ENCODE results near the gene ULK4. TPM values are rescaled to one million over a fixed set of nuclear protein-coding genes. Genes with fewer than 3 reads are reported as not detected.
A peak's percentile ranks its signal among the peaks of the same experiment; 100 is the strongest.
"Not testable (repeated sequence)": the region's sequence is repeated elsewhere in the genome, so short reads cannot be mapped to it uniquely, and the experiment has no call there.

Gene ULK4
- total and polyA plus RNA-seq, 12 donors = 1.6 to 24.5 (median 6.9) TPM

DNA sequence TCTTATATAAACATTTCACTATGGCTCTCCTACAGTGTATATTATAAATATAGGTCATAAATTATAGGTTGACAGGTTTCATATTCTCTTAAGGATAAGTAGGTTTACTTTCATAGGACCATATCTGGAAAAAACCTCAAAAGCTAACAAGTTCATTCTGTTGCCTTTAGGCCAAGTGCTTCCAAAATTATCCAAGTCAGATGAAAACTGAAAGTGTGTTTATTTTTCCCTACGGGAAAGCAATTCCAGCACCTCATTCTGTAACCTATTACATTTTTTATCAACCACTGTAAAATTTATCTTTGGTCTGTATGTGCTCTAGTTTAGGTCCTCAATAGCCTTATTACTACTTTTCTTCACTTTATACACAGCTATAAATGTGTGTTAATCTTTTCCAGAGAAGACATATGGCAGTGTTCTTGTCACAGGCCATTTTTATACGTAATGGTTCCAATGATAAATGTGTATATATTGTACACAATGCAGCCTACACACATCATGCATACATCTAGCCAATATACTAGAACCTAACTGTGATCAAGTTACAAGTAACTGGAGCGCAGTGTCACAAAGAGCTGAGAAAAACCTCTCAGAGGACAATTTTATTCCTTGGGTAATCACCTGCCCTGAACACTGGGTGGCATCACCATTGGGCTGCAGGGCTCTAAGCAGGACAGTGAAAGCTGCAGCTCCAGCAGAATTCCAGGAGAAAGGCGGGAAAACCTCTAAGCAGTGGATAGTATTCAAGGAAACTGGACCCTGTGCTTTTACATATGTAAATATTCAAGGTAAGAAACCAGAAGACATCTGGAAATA, 511.3 kb downstream of the ULK4 start:
- Histone ChIP-seq H3K4me3 (no peak overlapping the region), H3K9me3 (replicated peaks in 1 of 3) (no peaks in the 10 kb centered on the region), H3K27me3 (no peaks in the 10 kb centered on the region), H3K27ac (no peak overlapping the region), H3K36me3 (replicated peaks in 1 of 2) (no peaks in the 10 kb centered on the region), H3K4me1 (replicated peaks in 1 of 2) (no peaks in the 10 kb centered on the region)
- intact Hi-C loops (cut with DNase I) = no loop called here
- TF ChIP-seq, protein P1, sequence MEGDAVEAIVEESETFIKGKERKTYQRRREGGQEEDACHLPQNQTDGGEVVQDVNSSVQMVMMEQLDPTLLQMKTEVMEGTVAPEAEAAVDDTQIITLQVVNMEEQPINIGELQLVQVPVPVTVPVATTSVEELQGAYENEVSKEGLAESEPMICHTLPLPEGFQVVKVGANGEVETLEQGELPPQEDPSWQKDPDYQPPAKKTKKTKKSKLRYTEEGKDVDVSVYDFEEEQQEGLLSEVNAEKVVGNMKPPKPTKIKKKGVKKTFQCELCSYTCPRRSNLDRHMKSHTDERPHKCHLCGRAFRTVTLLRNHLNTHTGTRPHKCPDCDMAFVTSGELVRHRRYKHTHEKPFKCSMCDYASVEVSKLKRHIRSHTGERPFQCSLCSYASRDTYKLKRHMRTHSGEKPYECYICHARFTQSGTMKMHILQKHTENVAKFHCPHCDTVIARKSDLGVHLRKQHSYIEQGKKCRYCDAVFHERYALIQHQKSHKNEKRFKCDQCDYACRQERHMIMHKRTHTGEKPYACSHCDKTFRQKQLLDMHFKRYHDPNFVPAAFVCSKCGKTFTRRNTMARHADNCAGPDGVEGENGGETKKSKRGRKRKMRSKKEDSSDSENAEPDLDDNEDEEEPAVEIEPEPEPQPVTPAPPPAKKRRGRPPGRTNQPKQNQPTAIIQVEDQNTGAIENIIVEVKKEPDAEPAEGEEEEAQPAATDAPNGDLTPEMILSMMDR (IDR thresholded peaks at IDR 0.05) = peak in 1 of 6 experiments; percentile 5
- TF ChIP-seq POLR2A (IDR thresholded peaks at IDR 0.05) = no peak
- WGBS, 4 donors = 89 to 93% (median 90%) methylated on average over 4 of the region's 4 CpGs
- DNase-seq = no peak

DNA sequence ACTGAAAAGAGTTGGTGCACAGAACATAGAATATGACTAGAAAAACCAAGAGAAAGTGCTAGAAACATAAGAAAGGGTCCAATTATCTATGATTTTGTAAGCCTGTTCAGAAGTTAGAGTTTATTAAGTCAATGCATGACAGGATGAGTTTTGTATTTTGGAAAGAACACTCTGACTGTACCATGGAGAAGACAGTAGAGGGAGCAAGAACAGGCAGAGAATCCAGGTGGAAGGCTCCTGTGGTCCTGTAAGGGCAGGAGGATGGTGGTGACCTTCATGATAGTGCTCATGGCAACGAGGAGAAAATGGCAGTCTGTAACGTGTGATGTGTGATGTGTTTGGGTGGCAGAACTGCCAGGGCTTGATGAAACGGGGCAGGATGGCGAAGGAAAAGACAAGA, 513.5 kb downstream of the ULK4 start:
- no peak for DNase-seq
- Histone ChIP-seq H3K36me3 (replicated peaks in 1 of 2) (no peaks in the 10 kb centered on the region), H3K4me1 (replicated peaks in 1 of 2) (no peaks in the 10 kb centered on the region), H3K27me3 (no peaks in the 10 kb centered on the region), H3K9me3 (replicated peaks in 1 of 3) (no peaks in the 10 kb centered on the region), H3K4me3 (no peak overlapping the region), H3K27ac (no peak overlapping the region)
- WGBS, 4 donors = 67 to 89% (median 83%) methylated on average over 4 of the region's 4 CpGs
- TF ChIP-seq, protein P1 (IDR thresholded peaks at IDR 0.05) = no peak
- no peak for TF ChIP-seq POLR2A (IDR thresholded peaks at IDR 0.05)
- intact Hi-C loops (cut with DNase I) = no loop called here

DNA sequence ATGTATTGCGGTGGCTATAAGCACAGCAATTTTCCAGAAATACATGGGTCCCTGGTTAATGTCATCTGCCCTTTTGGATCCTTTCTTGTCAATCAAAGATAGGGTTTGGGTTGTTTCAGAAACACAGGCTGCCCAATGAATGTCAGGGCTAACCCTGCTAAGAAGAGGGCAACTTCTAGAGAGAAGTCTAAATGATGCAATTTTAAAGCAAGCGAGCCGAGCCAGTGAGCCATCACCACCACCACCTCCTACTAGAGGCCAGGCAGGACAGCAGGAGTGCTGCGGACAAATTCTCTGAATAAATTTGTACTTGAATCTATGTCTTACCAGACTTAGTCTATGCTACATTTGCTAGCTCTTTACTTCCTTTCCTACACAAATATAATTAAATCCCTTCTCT, 514.2 kb downstream of the ULK4 start:
- TF ChIP-seq POLR2A (IDR thresholded peaks at IDR 0.05) = no peak
- TF ChIP-seq, protein P1 (IDR thresholded peaks at IDR 0.05) = no peak
- Histone ChIP-seq H3K4me1 (replicated peaks in 1 of 2) (no peaks in the 10 kb centered on the region), H3K9me3 (replicated peaks in 1 of 3) (no peaks in the 10 kb centered on the region), H3K36me3 (replicated peaks in 1 of 2) (no peaks in the 10 kb centered on the region), H3K27me3 (no peaks in the 10 kb centered on the region), H3K4me3 (no peak overlapping the region), H3K27ac (no peak overlapping the region)
- intact Hi-C loops (cut with DNase I) = no loop called here
- 95 to 98% (median 98%) methylated on average over 4 of the region's 4 CpGs for WGBS, 4 donors
- no peak for DNase-seq

DNA sequence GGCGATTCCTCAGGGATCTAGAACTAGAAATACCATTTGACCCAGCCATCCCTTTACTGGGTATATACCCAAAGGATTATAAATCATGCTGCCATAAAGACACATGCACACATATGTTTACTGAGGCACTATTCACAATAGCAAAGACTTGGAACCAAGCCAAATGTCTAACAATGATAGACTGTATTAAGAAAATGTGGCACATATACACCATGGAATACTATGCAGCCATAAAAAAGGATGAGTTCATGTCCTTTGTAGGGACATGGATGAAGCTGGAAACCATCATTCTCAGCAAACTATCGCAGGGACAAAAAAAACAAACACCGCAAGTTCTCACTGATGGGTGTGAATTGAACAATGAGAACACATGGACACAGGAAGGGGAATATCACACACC, 515.6 kb downstream of the ULK4 start:
- H3K4me3 ChIP-seq; H3K27me3 ChIP-seq; H3K9me3 ChIP-seq (replicated peaks in 1 of 3); H3K4me1 ChIP-seq (replicated peaks in 1 of 2); H3K36me3 ChIP-seq (replicated peaks in 1 of 2); H3K27ac ChIP-seq; intact Hi-C loops (cut with DNase I); DNase-seq: not testable (repeated sequence)
- 86 to 99% (median 97%) methylated on average over 3 of the region's 3 CpGs for WGBS, 4 donors

DNA sequence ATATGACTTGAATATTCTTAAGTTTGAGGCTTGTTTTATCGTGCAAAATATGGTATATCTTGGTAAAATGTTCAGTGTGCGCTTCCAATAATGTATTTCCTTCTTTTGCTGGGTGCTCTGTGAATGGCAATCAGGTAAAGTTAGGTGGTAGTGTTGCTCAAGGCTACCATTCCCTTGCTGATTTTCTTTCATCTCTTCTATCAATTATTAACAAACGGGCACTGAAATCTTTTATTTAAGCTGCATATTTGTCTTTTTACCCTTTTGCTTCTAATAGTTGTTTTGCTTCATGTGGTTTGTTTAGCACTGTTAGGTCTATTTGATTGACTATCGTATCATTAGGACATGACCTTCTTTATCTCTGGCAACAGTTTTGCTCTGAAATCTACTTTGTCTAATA, 520.3 kb downstream of the ULK4 start:
- H3K4me3 ChIP-seq = no peak overlapping the region
- no peaks in the 10 kb centered on the region for H3K36me3 ChIP-seq (replicated peaks in 1 of 2)
- intact Hi-C loops (cut with DNase I) = no loop called here
- no peaks in the 10 kb centered on the region for H3K4me1 ChIP-seq (replicated peaks in 1 of 2)
- no peak for TF ChIP-seq POLR2A (IDR thresholded peaks at IDR 0.05)
- no peaks in the 10 kb centered on the region for H3K27me3 ChIP-seq
- no peak overlapping the region for H3K27ac ChIP-seq
- no peak for DNase-seq
- WGBS, 4 donors = 87 to 90% (median 89%) methylated on average over 4 of the region's 4 CpGs
- H3K9me3 ChIP-seq (replicated peaks in 1 of 3) = no peaks in the 10 kb centered on the region
